SK-N-SH treated with all-trans-retinoic acid at 6 μM for 48 hours (cell line): ENCODE results near the gene LRPPRC.

Experiments
- ATAC-seq: fragments of 200-7000 bp; cut with Tn5 transposase; 3 replicates; pipeline ENCODE4 v1.9.1; 2020; ENCODE audit warnings: mild to moderate bottlenecking, moderate library complexity
- ESRRG ChIP-seq: fragments of 250-450 bp; sonication (Bioruptor Pico); IDR thresholded peaks from 2 replicates; pipeline ENCODE4 v1.6.1; 2021; ENCODE audit warnings: mild to moderate bottlenecking
- GLIS3 ChIP-seq: fragments of 250-450 bp; sonication (Bioruptor Pico); IDR thresholded peaks from 2 replicates; pipeline ENCODE4 v1.5.0; 2020; ENCODE audit warnings: mild to moderate bottlenecking, moderate library complexity
- ISL1 ChIP-seq: fragments of 250-450 bp; sonication (Bioruptor Pico); IDR thresholded peaks from 2 replicates; pipeline ENCODE4 v2.1.2; 2022; ENCODE audit warnings: mild to moderate bottlenecking, moderate library complexity
- OSR1 ChIP-seq: fragments of 250-450 bp; sonication (Bioruptor Pico); IDR thresholded peaks from 2 replicates; pipeline ENCODE4 v1.8.0; 2022; ENCODE audit warnings: moderate library complexity, mild to moderate bottlenecking, inconsistent platforms
- PPARA ChIP-seq: fragments of 250-450 bp; sonication (Bioruptor Pico); IDR thresholded peaks from 2 replicates; pipeline ENCODE4 v1.5.0; 2020; ENCODE audit warnings: mild to moderate bottlenecking, borderline replicate concordance
- RARB ChIP-seq: fragments of 250-450 bp; sonication (Bioruptor Pico); IDR thresholded peaks from 2 replicates; pipeline ENCODE4 v1.8.0; 2021; ENCODE audit warnings: mild to moderate bottlenecking, moderate library complexity
- SNAI2 ChIP-seq: fragments of 250-450 bp; sonication (Bioruptor Pico); IDR thresholded peaks from 2 replicates; pipeline ENCODE4 v1.5.0; 2020; ENCODE audit warnings: mild to moderate bottlenecking, moderate library complexity
- TCF4 ChIP-seq: fragments of 250-450 bp; sonication (Bioruptor Pico); IDR thresholded peaks from 2 replicates; pipeline ENCODE4 v1.8.0; 2021; ENCODE audit warnings: mild to moderate bottlenecking, moderate library complexity, borderline replicate concordance
- TOX ChIP-seq: fragments of 250-450 bp; sonication (Bioruptor Pico); IDR thresholded peaks from 2 replicates; pipeline ENCODE4 v1.8.0; 2021; ENCODE audit warnings: mild to moderate bottlenecking, moderate library complexity, borderline replicate concordance
- ZC3H10 ChIP-seq: fragments of 250-450 bp; sonication (Bioruptor Pico); IDR thresholded peaks from 2 replicates; pipeline ENCODE4 v1.5.1; 2021; ENCODE audit warnings: mild to moderate bottlenecking, moderate library complexity
- ZFP3 ChIP-seq: fragments of 250-450 bp; sonication (Bioruptor Pico); IDR thresholded peaks from 2 replicates; pipeline ENCODE4 v1.5.0; 2020; ENCODE audit warnings: mild to moderate bottlenecking, moderate library complexity
- ZNF565 ChIP-seq: fragments of 450-650 bp; formaldehyde crosslinking; conservative IDR thresholded peaks from 2 replicates; pipeline ENCODE4 v1.5.0; 2020; ENCODE audit warnings: low read depth, mild to moderate bottlenecking, moderate library complexity
- ZNF70 ChIP-seq: fragments of 450-650 bp; formaldehyde crosslinking; IDR thresholded peaks from 2 replicates; pipeline ENCODE4 v1.5.0; 2020; ENCODE audit warnings: mild to moderate bottlenecking, moderate library complexity
- ZNF8 ChIP-seq: fragments of 450-650 bp; formaldehyde crosslinking; IDR thresholded peaks from 2 replicates; pipeline ENCODE4 v1.5.0; 2020; ENCODE audit warnings: mild to moderate bottlenecking, moderate library complexity
- TF ChIP-seq, protein P1 (sequence below): fragments of 250-450 bp; sonication (Bioruptor Pico); IDR thresholded peaks from 2 replicates; pipeline ENCODE4 v1.8.0; 2020; ENCODE audit warnings: mild to moderate bottlenecking, moderate library complexity, borderline replicate concordance
- TF ChIP-seq, protein P2 (sequence below): fragments of 250-450 bp; sonication (Bioruptor Pico); IDR thresholded peaks from 2 replicates; pipeline ENCODE4 v1.5.0; 2020; ENCODE audit warnings: mild to moderate bottlenecking, moderate library complexity
- TF ChIP-seq, protein P3 (sequence below): fragments of 250-450 bp; sonication (Bioruptor Pico); IDR thresholded peaks from 2 replicates; pipeline ENCODE4 v1.5.1; 2021; ENCODE audit warnings: mild to moderate bottlenecking, moderate library complexity
- TF ChIP-seq, protein P4 (sequence below): fragments of 250-450 bp; sonication (Bioruptor Pico); IDR thresholded peaks from 2 replicates; pipeline ENCODE4 v1.5.1; 2020; ENCODE audit warnings: low read depth, mild to moderate bottlenecking, moderate library complexity
- TF ChIP-seq, protein P5 (sequence below): fragments of 250-450 bp; sonication (Bioruptor Pico); IDR thresholded peaks from 2 replicates; pipeline ENCODE4 v1.8.0; 2021; ENCODE audit warnings: low read depth, mild to moderate bottlenecking, moderate library complexity, borderline replicate concordance

LRPPRC gene

DNA sequence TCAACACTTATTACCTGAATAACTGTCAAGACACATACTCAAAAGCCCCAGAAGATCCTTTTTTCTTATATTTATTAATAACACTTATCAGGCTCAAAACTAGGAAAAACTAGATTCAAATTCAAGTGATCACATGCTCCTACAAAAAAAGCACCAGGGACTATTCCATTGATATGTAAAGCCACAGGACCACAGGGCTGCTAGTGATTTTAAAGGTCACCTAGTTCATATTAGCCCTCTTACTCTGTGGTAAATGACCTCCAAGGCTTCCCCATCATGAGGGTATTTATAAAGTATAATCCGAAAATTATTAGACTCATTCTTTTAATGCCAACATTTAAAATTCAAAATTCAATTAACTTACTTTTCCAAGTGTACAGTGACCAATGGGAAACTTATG is 52.5 kb downstream of the LRPPRC start:
- TF ChIP-seq, protein P1, sequence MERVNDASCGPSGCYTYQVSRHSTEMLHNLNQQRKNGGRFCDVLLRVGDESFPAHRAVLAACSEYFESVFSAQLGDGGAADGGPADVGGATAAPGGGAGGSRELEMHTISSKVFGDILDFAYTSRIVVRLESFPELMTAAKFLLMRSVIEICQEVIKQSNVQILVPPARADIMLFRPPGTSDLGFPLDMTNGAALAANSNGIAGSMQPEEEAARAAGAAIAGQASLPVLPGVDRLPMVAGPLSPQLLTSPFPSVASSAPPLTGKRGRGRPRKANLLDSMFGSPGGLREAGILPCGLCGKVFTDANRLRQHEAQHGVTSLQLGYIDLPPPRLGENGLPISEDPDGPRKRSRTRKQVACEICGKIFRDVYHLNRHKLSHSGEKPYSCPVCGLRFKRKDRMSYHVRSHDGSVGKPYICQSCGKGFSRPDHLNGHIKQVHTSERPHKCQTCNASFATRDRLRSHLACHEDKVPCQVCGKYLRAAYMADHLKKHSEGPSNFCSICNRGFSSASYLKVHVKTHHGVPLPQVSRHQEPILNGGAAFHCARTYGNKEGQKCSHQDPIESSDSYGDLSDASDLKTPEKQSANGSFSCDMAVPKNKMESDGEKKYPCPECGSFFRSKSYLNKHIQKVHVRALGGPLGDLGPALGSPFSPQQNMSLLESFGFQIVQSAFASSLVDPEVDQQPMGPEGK (CRISPR knock-in tag) = no peak
- TF ChIP-seq GLIS3 (CRISPR knock-in tag) (no peak), ZNF565 (CRISPR knock-in tag) (no peak)
- TF ChIP-seq, protein P2, sequence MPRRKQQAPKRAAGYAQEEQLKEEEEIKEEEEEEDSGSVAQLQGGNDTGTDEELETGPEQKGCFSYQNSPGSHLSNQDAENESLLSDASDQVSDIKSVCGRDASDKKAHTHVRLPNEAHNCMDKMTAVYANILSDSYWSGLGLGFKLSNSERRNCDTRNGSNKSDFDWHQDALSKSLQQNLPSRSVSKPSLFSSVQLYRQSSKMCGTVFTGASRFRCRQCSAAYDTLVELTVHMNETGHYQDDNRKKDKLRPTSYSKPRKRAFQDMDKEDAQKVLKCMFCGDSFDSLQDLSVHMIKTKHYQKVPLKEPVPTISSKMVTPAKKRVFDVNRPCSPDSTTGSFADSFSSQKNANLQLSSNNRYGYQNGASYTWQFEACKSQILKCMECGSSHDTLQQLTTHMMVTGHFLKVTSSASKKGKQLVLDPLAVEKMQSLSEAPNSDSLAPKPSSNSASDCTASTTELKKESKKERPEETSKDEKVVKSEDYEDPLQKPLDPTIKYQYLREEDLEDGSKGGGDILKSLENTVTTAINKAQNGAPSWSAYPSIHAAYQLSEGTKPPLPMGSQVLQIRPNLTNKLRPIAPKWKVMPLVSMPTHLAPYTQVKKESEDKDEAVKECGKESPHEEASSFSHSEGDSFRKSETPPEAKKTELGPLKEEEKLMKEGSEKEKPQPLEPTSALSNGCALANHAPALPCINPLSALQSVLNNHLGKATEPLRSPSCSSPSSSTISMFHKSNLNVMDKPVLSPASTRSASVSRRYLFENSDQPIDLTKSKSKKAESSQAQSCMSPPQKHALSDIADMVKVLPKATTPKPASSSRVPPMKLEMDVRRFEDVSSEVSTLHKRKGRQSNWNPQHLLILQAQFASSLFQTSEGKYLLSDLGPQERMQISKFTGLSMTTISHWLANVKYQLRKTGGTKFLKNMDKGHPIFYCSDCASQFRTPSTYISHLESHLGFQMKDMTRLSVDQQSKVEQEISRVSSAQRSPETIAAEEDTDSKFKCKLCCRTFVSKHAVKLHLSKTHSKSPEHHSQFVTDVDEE (CRISPR knock-in tag) = no peak
- TF ChIP-seq, all 23 proteins: peak for 0
- no peak for ATAC-seq

DNA sequence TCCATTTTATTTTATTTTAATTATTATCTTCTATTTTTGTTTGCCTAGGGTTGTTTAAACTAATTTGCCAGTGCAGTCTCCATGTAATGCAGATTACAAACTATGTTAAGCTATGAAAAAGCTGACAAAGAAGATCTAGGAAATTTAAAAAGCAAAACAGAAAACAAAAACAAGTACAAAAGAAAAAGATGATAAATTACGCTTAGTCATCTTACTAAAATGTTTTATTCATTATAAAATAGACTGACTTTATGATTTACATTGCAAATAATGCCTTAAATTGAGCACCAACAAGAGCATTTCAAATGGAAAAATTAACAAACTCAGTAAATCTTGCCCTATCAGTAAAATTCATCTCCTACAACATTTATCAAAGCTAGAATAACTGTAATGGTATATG is 52.9 kb downstream of the LRPPRC start:
- TF ChIP-seq ZFP3 (CRISPR knock-in tag) = no peak
- TF ChIP-seq ZNF8 (CRISPR knock-in tag) = no peak
- TF ChIP-seq, protein P3, sequence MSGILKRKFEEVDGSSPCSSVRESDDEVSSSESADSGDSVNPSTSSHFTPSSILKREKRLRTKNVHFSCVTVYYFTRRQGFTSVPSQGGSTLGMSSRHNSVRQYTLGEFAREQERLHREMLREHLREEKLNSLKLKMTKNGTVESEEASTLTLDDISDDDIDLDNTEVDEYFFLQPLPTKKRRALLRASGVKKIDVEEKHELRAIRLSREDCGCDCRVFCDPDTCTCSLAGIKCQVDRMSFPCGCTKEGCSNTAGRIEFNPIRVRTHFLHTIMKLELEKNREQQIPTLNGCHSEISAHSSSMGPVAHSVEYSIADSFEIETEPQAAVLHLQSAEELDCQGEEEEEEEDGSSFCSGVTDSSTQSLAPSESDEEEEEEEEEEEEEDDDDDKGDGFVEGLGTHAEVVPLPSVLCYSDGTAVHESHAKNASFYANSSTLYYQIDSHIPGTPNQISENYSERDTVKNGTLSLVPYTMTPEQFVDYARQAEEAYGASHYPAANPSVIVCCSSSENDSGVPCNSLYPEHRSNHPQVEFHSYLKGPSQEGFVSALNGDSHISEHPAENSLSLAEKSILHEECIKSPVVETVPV = no peak
- no peak for TF ChIP-seq ZNF565 (CRISPR knock-in tag)
- no peak for TF ChIP-seq SNAI2 (CRISPR knock-in tag)
- TF ChIP-seq ZNF70 = no peak
- TF ChIP-seq ESRRG = no peak
- no peak for TF ChIP-seq PPARA
- TF ChIP-seq, protein P4, sequence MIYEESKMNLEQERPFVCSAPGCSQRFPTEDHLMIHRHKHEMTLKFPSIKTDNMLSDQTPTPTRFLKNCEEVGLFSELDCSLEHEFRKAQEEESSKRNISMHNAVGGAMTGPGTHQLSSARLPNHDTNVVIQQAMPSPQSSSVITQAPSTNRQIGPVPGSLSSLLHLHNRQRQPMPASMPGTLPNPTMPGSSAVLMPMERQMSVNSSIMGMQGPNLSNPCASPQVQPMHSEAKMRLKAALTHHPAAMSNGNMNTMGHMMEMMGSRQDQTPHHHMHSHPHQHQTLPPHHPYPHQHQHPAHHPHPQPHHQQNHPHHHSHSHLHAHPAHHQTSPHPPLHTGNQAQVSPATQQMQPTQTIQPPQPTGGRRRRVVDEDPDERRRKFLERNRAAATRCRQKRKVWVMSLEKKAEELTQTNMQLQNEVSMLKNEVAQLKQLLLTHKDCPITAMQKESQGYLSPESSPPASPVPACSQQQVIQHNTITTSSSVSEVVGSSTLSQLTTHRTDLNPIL (CRISPR knock-in tag) = no peak
- TF ChIP-seq OSR1 (CRISPR knock-in tag) = no peak
- TF ChIP-seq, protein P2 (CRISPR knock-in tag) = no peak
- TF ChIP-seq ZC3H10 = no peak
- TF ChIP-seq ISL1 (CRISPR knock-in tag) = no peak
- no peak for TF ChIP-seq TOX (CRISPR knock-in tag)
- TF ChIP-seq, protein P5, sequence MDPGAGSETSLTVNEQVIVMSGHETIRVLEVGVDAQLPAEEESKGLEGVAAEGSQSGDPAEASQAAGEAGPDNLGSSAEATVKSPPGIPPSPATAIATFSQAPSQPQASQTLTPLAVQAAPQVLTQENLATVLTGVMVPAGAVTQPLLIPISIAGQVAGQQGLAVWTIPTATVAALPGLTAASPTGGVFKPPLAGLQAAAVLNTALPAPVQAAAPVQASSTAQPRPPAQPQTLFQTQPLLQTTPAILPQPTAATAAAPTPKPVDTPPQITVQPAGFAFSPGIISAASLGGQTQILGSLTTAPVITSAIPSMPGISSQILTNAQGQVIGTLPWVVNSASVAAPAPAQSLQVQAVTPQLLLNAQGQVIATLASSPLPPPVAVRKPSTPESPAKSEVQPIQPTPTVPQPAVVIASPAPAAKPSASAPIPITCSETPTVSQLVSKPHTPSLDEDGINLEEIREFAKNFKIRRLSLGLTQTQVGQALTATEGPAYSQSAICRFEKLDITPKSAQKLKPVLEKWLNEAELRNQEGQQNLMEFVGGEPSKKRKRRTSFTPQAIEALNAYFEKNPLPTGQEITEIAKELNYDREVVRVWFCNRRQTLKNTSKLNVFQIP (CRISPR knock-in tag) = no peak
- no peak for TF ChIP-seq TCF4 (CRISPR knock-in tag)
- no peak for TF ChIP-seq GLIS3 (CRISPR knock-in tag)
- no peak for TF ChIP-seq RARB
- TF ChIP-seq, protein P1 (CRISPR knock-in tag) = no peak
- no peak for ATAC-seq
